ENCODE results near the gene HES4.
"Not testable (repeated sequence)": the region's sequence is repeated elsewhere in the genome, so short reads cannot be mapped to it uniquely, and the experiment has no call there.

The HES4 gene

DNA sequence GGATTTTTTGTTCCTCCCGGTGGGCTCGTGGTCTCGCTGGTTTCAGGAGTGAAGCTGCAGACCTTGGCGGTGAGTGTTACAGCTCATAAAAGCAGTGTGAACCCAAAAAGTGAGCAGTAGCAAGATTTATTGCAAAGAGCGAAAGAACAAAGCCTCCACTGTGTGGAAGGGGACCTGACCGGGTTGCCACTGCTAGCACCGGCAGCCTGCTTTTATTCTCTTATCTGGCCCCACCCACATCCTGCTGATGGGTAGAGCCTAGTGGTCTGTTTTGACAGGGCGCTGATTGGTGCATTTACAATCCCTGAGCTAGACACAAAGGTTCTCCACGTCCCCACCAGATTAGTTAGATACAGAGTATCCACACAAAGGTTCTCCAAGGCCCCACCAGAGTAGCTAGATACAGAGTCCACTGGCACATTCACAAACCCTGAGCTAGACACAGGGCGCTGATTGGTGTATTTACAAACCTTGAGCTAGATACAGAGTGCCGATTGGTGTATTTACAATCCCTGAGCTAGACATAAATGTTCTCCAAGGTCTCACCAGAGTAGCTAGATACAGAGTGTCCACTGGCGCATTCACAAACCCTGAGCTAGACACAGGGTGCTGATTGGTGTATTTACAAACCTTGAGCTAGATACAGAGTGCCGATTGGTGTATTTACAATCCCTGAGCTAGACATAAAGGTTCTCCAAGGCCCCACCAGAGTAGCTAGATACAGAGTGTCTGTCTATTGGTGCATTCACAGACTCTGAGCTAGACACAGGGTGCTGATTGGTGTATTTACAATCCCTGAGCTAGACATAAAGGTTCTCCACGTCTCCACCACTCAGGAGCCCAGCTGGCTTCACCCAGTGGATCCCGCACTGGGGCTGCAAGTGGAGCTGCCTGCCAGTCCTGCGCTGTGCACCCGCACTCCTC is 17.8 kb upstream of the HES4 start:
- DNase-seq (ENCODE audit: low read depth), result not testable (repeated sequence)

DNA sequence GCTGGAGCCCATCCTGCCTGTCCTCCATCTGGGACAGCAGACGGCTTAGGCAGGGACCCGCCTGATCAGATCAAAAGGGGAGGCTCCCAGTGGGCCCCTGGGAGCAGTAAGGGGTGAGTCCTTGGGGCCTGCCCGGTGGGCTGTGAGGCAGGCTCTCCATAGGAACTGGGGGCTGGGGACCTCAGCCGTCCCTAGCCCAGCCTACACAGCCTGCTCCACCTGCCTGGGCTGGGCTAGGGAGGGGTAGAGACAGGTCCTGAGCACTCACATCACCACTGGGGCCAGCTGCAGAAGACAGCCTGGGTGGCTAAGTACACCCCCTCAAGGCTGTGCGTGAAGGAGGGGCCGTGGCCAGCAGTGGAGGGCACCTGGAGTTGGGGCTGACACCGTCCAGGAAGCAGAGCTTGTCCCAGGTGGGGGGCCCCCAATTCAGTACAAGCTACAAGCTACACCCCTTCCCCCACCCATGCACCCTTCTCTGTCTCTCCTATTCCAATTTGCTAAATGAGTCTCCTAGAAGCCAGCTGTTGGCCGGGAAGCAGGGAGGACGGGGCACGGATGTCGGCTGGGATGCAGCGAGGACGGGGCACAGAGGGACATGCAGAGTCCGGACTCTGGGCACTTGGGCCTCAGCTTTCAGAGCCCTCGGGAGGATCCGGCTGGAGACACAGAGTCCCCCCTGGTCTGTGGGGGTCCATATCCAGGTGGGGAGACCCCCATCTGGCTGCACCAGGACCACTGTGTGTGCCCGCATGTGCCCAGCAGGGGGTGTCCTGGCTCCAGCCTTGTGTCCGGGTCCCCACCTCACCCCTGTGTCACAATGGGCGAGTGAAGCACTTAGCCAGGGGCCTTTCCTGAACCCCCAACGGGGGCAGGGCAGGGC is 15.1 kb upstream of the HES4 start:
- no peak for DNase-seq (ENCODE audit: low read depth)

GRCh38 chr1:1013922-1014648 is 14.2 kb upstream of the HES4 start:
- no peak for DNase-seq (ENCODE audit: low read depth)

DNA sequence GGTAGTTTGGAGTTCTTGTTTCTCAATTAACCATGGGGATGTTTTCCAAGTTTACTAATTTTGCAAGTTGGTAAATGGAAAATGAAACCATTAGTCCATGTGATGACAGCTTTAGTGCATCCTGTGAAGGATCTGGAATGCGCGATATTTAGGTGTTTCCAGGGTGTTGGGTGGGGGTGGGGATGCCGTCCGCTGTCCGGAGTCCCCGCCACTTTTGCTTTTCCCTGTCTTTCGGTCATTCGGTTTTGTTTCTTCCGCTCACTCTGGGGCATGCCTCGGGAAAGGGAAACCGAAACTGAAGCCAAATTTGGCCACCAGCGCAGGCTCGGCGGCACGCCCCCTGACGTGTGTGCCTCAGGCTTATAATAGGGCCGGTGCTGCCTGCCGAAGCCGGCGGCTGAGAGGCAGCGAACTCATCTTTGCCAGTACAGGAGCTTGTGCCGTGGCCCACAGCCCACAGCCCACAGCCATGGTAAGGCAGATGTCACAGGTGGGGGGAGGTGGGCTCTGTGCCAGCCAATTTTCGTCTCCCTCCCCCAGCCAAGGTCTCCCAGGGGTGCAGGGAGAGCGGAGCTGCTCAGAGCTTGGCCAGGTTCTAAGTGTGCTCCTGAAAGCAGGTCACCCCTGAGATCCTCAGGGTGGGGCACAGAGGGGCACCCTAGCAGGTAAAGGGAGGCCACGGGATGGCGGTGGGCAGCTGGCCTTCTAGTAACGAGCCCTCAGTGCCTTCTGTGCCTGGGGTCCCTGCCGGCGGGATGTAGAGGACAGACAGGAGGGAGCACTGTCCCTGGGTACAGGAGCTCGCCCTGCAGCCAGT is 13.4 kb upstream of the HES4 start, which contains the start of gene ISG15:
TSS of gene ISG15 (plus strand) at position 393 of the 817 bp plus-strand sequence. CDS start at position 470, 77 bp downstream.
- peak; percentile 69 for DNase-seq (ENCODE audit: low read depth)

- DNase-seq (ENCODE audit: low read depth), result not testable (repeated sequence)
Measured at GRCh38 chr1:1012736-1013104, 12.8 kb upstream of the HES4 start.

DNA sequence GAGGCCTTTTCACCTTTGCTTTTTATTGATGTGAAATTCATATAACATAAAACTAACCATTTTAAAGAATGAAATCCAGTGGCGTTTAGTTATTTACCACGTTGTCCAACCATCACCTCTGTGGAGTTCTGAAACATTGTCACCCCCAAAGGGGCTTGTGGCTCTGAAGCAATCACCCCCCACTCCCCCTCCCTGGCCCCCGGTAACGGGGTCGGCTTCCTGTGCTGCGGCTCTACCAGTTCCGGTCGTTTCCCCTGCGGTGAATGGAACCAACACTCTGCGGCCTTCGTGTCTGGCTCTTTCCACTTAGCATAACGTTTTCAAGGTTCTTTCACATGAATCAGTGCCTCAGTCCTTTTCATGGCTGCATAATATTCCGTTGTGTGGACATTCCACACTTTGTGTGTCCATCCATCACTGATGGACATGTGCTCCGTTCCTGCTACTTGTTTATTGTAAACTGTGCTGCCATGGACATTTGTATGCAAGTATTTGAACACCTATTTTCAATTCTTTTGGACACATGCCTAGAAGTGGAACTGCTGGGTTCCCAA is 11.6 kb upstream of the HES4 start:
- no peak for DNase-seq (ENCODE audit: low read depth)

GRCh38 chr1:1010131-1010530 is 10.2 kb upstream of the HES4 start:
- DNase-seq (ENCODE audit: low read depth), result not testable (repeated sequence)

DNA sequence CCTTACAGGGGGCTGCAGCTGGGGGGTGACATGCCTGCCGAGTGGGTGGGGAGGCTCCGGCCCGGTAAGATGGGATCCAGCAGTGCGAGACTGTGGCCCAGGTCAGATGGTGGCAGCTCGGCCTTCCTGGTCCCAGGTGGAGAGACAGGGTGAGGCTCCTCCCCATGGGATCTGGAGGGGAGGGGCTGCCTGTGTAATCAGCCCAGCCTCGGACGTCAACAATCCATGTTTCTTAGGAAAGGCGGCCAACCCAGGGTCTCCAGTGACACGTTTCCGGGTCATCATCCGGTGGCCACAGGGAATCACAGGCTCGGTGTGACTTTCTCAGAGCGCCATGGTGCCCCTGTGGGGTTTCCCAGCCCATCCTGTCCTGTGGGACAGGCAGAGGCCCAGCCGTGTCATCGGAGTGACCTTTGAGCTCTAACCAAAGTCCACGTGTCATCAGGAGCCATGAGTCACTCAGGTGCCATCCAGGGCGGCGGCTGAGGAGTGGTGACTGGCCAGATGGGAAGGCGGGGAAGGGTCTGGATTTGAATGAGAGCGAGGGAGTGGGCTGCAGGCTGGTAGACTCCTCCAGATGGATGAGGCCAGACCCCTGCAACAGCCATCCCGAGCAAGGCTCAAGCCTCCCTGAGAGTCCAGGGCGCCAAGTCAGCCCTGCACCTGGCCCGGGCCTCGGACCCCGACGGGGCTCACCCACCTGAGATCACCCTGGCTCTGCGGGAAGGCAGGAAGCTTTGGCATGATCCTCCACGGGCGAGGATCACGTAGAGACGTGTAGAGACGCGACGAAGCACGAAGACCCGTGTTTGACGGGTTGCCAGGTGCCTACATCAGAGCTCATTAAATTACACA is 6.6 kb upstream of the HES4 start:
- DNase-seq (ENCODE audit: low read depth), result no peak

GRCh38 chr1:1005774-1006304 is 5.9 kb upstream of the HES4 start:
- DNase-seq (ENCODE audit: low read depth), result no peak

GRCh38 chr1:1004780-1005697 is 5.1 kb upstream of the HES4 start:
- DNase-seq (ENCODE audit: low read depth), result no peak

GRCh38 chr1:1004420-1004779 is 4.5 kb upstream of the HES4 start:
- DNase-seq (ENCODE audit: low read depth), result no peak

DNA sequence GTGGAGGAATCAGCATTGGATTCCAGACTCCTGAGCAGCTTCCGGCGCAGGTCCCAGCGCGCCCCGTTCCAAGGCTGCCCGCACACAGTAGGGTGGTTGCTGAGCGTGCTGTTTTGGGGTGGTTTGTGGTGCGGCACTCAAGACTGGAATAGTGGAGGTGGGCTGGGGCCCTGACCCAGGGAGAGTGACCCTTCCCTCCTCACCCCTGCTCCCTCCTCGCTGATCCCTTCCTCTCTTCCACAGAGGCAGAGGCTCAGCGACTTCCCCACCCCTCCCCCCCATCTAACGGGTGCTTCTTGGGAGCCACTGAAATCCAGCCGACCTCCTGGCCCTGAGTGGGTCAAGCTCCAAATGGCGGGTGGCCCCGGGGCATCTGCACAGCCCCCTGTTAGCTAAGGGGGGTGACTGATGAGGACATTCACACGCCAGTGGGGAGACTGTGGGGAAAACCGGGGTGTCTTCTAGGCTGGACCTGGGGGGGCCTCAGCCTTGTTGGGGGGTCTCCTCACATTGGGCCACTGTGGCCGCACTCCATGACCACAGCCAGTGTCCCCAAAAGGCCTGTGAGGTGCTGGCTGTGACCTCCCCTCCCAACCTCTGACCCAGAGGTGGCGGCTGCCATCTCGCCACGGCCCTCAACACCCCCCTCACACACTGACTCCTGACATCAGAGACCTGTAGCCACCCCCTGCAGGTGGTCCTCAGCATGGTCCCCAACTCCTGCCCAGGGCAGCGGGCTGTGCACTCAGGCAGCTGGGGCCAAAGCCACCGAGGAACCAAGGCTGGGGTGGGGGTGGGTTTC is 3.9 kb upstream of the HES4 start:
- no peak for DNase-seq (ENCODE audit: low read depth)

DNA sequence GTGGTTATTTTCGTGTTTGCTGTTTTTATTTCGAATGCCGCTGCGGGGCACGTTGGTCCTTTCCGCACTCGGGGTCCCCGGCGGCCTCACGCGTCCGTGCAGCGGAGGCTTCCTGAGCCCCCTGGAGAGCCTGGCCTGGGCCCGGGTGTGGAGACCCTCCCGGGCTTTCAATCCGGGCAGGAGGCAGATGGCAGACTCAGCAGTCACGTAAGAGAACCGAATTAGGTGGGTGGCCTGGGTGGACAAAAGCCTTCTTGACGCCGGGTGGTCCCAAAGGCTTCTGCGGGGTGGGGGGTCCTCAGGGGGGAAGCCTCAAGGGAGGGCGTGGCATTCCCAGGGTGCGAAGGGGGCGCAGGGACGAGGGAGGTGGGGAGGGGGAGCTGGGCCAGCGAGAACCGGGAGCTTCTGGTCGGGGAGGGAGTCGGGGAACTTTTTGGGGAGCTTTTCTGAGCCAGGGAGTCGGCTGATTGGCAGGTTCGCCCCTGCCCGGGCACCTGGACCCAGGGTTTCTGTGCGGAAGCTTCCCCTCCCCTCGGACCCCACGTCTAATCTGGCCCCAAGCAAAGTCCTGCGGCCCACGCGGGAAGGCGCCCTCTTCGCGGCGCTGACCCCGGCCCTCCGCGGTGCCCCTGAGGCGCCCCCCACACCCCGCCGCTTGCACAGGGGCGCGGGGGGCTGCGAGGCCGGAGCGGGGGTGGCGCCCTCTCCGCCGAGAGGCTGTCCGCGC is 1.3 kb upstream of the HES4 start:
- DNase-seq (ENCODE audit: low read depth), result no peak

GRCh38 chr1:1000357-1001056 is 610 bp upstream of the HES4 start:
- peak; percentile 73 for DNase-seq (ENCODE audit: low read depth)

GRCh38 chr1:998995-999724 is 737 bp downstream of the HES4 start:
- DNase-seq (ENCODE audit: low read depth), result no peak

DNA sequence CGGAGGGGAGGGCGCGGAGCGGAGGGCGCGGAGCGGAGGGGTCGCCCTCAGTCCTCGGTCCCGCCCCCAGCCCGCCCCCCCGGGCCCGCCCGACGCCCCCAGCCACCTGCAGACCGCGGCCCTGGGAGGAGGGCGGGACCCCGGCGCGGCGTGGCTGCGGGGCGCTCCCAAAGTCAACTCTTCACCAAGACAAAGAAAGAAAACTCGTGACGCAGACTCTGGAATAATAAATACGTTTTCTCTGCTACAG is 1.2 kb downstream of the HES4 start:
- DNase-seq (ENCODE audit: low read depth), result no peak

Data from HS-5 (cell line).